ENCODE data around the gene AURKB.

DNA sequence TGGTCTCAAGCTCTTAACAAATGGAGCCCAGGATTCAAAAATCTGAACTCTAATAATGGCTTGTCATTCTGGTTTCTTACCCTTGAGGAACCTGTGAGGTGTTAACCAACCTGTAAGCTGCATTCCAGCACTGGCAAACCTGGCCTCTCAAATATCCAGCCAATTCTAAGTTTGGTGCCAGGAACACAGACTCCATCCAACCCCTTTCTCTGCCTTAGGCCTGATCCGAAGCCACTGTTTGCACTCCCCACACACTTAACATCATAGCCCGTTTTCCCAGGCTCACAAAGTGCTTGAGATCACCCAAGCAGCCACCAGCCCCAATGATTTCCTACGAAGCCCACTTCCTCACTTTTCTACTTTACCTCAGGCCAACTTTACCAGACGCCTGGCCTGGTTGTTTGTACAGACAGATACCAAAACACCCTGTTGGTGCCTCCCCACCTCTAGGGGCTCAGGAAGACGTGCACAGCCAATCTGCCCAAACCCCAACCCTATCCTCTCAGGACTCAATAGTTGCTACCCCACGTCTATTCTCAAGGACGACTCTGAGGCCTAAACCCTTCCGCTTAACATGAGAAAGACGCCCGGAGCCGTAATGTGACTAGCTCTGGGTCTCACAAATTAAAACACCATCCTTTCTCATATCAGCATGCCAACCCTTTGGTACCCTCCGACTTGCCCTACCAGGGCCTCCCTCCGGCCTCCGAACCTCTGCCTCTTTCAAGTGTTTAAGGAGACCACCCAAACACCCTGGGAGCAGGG is 55.0 kb downstream of the AURKB start:
- TF ChIP-seq, protein P1, sequence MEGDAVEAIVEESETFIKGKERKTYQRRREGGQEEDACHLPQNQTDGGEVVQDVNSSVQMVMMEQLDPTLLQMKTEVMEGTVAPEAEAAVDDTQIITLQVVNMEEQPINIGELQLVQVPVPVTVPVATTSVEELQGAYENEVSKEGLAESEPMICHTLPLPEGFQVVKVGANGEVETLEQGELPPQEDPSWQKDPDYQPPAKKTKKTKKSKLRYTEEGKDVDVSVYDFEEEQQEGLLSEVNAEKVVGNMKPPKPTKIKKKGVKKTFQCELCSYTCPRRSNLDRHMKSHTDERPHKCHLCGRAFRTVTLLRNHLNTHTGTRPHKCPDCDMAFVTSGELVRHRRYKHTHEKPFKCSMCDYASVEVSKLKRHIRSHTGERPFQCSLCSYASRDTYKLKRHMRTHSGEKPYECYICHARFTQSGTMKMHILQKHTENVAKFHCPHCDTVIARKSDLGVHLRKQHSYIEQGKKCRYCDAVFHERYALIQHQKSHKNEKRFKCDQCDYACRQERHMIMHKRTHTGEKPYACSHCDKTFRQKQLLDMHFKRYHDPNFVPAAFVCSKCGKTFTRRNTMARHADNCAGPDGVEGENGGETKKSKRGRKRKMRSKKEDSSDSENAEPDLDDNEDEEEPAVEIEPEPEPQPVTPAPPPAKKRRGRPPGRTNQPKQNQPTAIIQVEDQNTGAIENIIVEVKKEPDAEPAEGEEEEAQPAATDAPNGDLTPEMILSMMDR (IDR thresholded peaks at IDR 0.05), result no peak
- no peak for TF ChIP-seq ZFX (IDR thresholded peaks at IDR 0.05; ENCODE audit: borderline replicate concordance)
